HL-60 (cell line): ENCODE results near the gene SLC1A5.

Experiments used
- CTCF ChIP-seq: IDR thresholded peaks from one replicate; pipeline ENCODE4 v1.5.1; 2011; ENCODE audit warnings: low read length, control low read depth, inconsistent platforms; ENCODE audit not compliant: insufficient read depth
- POLR2AphosphoS5 ChIP-seq: IDR thresholded peaks from 2 replicates; pipeline ENCODE4 v1.6.1; 2012; ENCODE audit warnings: low read depth
- SPI1 ChIP-seq: IDR thresholded peaks from 2 replicates; pipeline ENCODE4 v1.6.1; 2012; ENCODE audit warnings: low read depth, mild to moderate bottlenecking, borderline replicate concordance

GRCh38 chr19:46798713-46799112 is 10.3 kb upstream of the SLC1A5 start:
- TF ChIP-seq CTCF (no peak), POLR2AphosphoS5 (no peak), SPI1 (no peak)
